NCI-H1436 treated with DMSO at 0.1 percent for 48 hours (cell line): ENCODE data around the gene ITPA.
"Not testable (repeated sequence)": the region's sequence is repeated elsewhere in the genome, so short reads cannot be mapped to it uniquely, and the experiment has no call there.

ENCODE experiments used
- DNase-seq: peaks from one replicate; lab custom pipeline; 2025; lab: John Stamatoyannopoulos, UW

Gene ITPA

GRCh38 chr20:3202965-3203314, 6.4 kb upstream of the ITPA start:
- DNase-seq: no peak

- DNase-seq: no peak
Measured at GRCh38 chr20:3203315-3204123, 5.8 kb upstream of the ITPA start.

GRCh38 chr20:3204124-3204794, 5.0 kb upstream of the ITPA start, which contains the start of gene DDRGK1:
Gene DDRGK1, minus strand, starts transcription at chr20:3204682. Its CDS starts 55 bp downstream, at chr20:3204627.
- DNase-seq: peak; percentile 33

GRCh38 chr20:3208786-3209256, 477 bp upstream of the ITPA start:
- DNase-seq: no peak

- no peak for DNase-seq
Measured at GRCh38 chr20:3209946-3210317, 634 bp downstream of the ITPA start.

GRCh38 chr20:3210346-3210745, 1.0 kb downstream of the ITPA start:
- DNase-seq: no peak

GRCh38 chr20:3213226-3213625, 3.9 kb downstream of the ITPA start:
- no peak for DNase-seq

- not testable (repeated sequence) for DNase-seq
Measured at GRCh38 chr20:3215359-3215917, 6.1 kb downstream of the ITPA start.

- DNase-seq: no peak
Measured at GRCh38 chr20:3218307-3218988, 9.2 kb downstream of the ITPA start.

- no peak for DNase-seq
Measured at GRCh38 chr20:3221398-3222226, 12.3 kb downstream of the ITPA start.

GRCh38 chr20:3222635-3223600, 13.6 kb downstream of the ITPA start:
- no peak for DNase-seq

GRCh38 chr20:3223651-3223993, 14.3 kb downstream of the ITPA start:
- DNase-seq: no peak

- no peak for DNase-seq
Measured at GRCh38 chr20:3223994-3224680, 14.8 kb downstream of the ITPA start.

GRCh38 chr20:3224681-3225421, 15.6 kb downstream of the ITPA start:
- no peak for DNase-seq

GRCh38 chr20:3226093-3226492, 16.8 kb downstream of the ITPA start:
- no peak for DNase-seq

- DNase-seq: no peak
Measured at GRCh38 chr20:3226864-3227263, 17.6 kb downstream of the ITPA start.

GRCh38 chr20:3227506-3227905, 18.2 kb downstream of the ITPA start:
- DNase-seq: no peak

- no peak for DNase-seq
Measured at GRCh38 chr20:3227936-3228749, 18.8 kb downstream of the ITPA start.

GRCh38 chr20:3228750-3229032, 19.4 kb downstream of the ITPA start:
- no peak for DNase-seq
